Measurements from ENCODE around the gene NCKAP5L.

Gene NCKAP5L

DNA sequence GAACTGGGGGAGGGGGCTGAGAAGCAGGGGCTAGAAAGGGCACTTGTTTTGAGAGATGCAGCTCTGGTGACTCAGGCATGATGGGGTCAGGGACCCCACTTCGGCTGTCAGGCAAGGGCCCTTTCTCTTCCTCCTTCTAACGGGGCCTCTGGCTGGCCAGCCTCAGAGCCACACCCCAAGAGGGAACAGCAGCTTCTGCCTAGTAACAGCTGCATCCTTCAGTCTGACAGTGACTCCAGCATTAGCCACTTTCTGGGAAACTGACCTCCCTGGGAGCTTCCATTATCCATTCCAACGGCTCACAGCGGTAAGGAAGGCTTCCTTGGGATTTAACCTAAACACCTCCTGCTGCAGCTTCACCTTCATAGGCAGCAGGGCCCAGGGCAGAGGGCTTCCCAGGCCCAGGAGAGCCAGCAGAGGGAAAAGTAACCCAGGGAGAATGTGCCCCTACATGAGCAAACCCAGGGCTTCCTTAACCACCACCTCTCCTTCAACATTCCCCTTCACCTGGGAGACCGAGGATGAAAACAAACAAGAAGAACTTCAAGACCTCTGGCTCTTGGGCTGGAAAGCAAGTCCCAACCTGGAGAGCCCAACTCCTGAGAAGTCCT is 2.7 kb downstream of the NCKAP5L start:
- no peak overlapping the region for H3K4me3 ChIP-seq (ENCODE audit: low read length)
- no peaks in the 10 kb centered on the region; the same call in 1 of the 2 replicates for H3K36me3 ChIP-seq (ENCODE audit: control insufficient read depth, low read length)
- H4K20me1 ChIP-seq (ENCODE audit: control insufficient read depth, insufficient read depth, low read depth, low read length) = no peaks in the 10 kb centered on the region
- no peak overlapping the region for H3K4me2 ChIP-seq (ENCODE audit: low read length)
- TF ChIP-seq EZH2phosphoT487 (IDR thresholded peaks at IDR 0.05; ENCODE audit: borderline replicate concordance, low read length) = no peak
- TF ChIP-seq, protein P1, sequence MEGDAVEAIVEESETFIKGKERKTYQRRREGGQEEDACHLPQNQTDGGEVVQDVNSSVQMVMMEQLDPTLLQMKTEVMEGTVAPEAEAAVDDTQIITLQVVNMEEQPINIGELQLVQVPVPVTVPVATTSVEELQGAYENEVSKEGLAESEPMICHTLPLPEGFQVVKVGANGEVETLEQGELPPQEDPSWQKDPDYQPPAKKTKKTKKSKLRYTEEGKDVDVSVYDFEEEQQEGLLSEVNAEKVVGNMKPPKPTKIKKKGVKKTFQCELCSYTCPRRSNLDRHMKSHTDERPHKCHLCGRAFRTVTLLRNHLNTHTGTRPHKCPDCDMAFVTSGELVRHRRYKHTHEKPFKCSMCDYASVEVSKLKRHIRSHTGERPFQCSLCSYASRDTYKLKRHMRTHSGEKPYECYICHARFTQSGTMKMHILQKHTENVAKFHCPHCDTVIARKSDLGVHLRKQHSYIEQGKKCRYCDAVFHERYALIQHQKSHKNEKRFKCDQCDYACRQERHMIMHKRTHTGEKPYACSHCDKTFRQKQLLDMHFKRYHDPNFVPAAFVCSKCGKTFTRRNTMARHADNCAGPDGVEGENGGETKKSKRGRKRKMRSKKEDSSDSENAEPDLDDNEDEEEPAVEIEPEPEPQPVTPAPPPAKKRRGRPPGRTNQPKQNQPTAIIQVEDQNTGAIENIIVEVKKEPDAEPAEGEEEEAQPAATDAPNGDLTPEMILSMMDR (IDR thresholded peaks at IDR 0.05; ENCODE audit: low read depth, low read length, poor library complexity, severe bottlenecking) = no peak
- no peaks in the 10 kb centered on the region for H3K27me3 ChIP-seq (ENCODE audit: control insufficient read depth, low read length)
- H3K9me3 ChIP-seq (ENCODE audit: control insufficient read depth, insufficient read depth, low read length) = no peaks in the 10 kb centered on the region
- no peaks in the 10 kb centered on the region for H3F3A ChIP-seq (ENCODE audit: control insufficient read depth, insufficient read depth)
- peaks cover 49% of the 10 kb centered on the region for H3K4me1 ChIP-seq (ENCODE audit: control insufficient read depth, low read length)
- peaks cover 50% of the 10 kb centered on the region for H3K79me2 ChIP-seq (ENCODE audit: control insufficient read depth, low read length)
- no peaks in the 10 kb centered on the region for H3K9me2 ChIP-seq (replicated peaks; ENCODE audit: control insufficient read depth, low read length)
- H3K27ac ChIP-seq (ENCODE audit: low read depth, low read length) = no peak overlapping the region

DNA sequence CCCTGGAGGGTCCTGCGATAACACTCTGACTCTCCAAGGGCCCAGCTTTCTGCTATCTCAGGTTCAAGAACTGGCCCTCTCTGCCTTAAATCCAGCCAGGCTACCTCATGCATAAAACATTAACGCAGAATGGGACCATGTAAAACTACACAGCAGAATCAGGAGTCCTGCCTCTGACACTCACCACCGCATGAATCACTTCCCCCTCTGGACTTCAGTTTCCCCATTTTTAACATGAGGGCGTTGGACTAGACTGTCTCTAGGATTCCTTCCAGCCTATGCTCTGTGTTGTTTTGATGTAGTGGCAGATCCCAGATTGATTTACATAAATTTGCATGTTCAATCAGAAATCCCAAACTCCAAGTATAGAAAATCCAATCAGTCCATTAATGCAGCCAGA is 3.3 kb downstream of the NCKAP5L start:
- Histone ChIP-seq H3K27ac (ENCODE audit: low read depth, low read length) (no peak overlapping the region), H3K9me3 (ENCODE audit: control insufficient read depth, insufficient read depth, low read length) (no peaks in the 10 kb centered on the region), H3K36me3 (ENCODE audit: control insufficient read depth, low read length) (no peaks in the 10 kb centered on the region; the same call in 1 of the 2 replicates), H3K4me2 (ENCODE audit: low read length) (no peak overlapping the region), H3K9me2 (replicated peaks; ENCODE audit: control insufficient read depth, low read length) (no peaks in the 10 kb centered on the region), H3K27me3 (ENCODE audit: control insufficient read depth, low read length) (no peaks in the 10 kb centered on the region), H4K20me1 (ENCODE audit: control insufficient read depth, insufficient read depth, low read depth, low read length) (no peaks in the 10 kb centered on the region), H3K4me1 (ENCODE audit: control insufficient read depth, low read length) (peaks cover 50% of the 10 kb centered on the region), H3K79me2 (ENCODE audit: control insufficient read depth, low read length) (peaks cover 51% of the 10 kb centered on the region), H3K4me3 (ENCODE audit: low read length) (no peak overlapping the region), H3F3A (ENCODE audit: control insufficient read depth, insufficient read depth) (peaks cover under 1% of the 10 kb centered on the region; the same call in 1 of the 2 replicates)
- TF ChIP-seq, protein P1 (IDR thresholded peaks at IDR 0.05; ENCODE audit: low read depth, low read length, poor library complexity, severe bottlenecking) = no peak
- no peak for TF ChIP-seq EZH2phosphoT487 (IDR thresholded peaks at IDR 0.05; ENCODE audit: borderline replicate concordance, low read length)

DNA sequence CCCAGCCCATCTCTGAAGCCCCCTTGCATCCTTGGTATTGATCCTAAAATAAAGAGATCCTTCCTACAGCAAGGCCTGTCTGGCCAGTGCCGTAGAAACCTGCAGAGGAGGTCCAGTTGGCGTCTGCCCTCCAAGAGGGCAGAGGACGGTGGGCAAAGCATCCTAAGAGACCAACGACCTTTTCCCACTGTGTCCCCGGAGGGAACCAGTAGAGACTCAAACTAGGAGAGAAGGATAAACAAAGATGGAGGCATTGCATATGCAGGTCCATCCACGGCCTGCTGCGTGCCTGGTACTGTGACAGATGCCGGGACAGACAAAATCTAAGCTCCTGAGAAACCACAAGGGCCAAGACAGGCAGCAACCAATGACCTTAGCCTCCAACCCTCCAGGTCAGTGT is 3.8 kb downstream of the NCKAP5L start:
- no peak for TF ChIP-seq EZH2phosphoT487 (IDR thresholded peaks at IDR 0.05; ENCODE audit: borderline replicate concordance, low read length)
- TF ChIP-seq, protein P1 (IDR thresholded peaks at IDR 0.05; ENCODE audit: low read depth, low read length, poor library complexity, severe bottlenecking) = no peak
- no peaks in the 10 kb centered on the region for H3K9me3 ChIP-seq (ENCODE audit: control insufficient read depth, insufficient read depth, low read length)
- H3K27me3 ChIP-seq (ENCODE audit: control insufficient read depth, low read length) = no peaks in the 10 kb centered on the region
- no peaks in the 10 kb centered on the region; the same call in 1 of the 2 replicates for H3K36me3 ChIP-seq (ENCODE audit: control insufficient read depth, low read length)
- no peaks in the 10 kb centered on the region for H4K20me1 ChIP-seq (ENCODE audit: control insufficient read depth, insufficient read depth, low read depth, low read length)
- H3K4me1 ChIP-seq (ENCODE audit: control insufficient read depth, low read length) = peaks cover 50% of the 10 kb centered on the region
- peaks cover 53% of the 10 kb centered on the region for H3K79me2 ChIP-seq (ENCODE audit: control insufficient read depth, low read length)
- H3K27ac ChIP-seq (ENCODE audit: low read depth, low read length) = no peak overlapping the region
- H3K4me3 ChIP-seq (ENCODE audit: low read length) = no peak overlapping the region
- peaks cover 5% of the 10 kb centered on the region for H3F3A ChIP-seq (ENCODE audit: control insufficient read depth, insufficient read depth)
- no peaks in the 10 kb centered on the region for H3K9me2 ChIP-seq (replicated peaks; ENCODE audit: control insufficient read depth, low read length)
- no peak overlapping the region for H3K4me2 ChIP-seq (ENCODE audit: low read length)
